22Rv1 (cell line): ENCODE results near the gene ADH1C.
"Not testable (repeated sequence)": the region's sequence is repeated elsewhere in the genome, so short reads cannot be mapped to it uniquely, and the experiment has no call there.

ENCODE experiments used
- CTCF ChIP-seq: fragments of 450-650 bp; IDR thresholded peaks from 2 replicates; pipeline ENCODE4 v1.5.1; 2017; ENCODE audit warnings: mild to moderate bottlenecking
- ZFX ChIP-seq: fragments of 450-650 bp; IDR thresholded peaks from 2 replicates; pipeline ENCODE4 v1.6.1; 2017; ENCODE audit warnings: antibody characterized with exemption, borderline replicate concordance

- peak; percentile 42 for TF ChIP-seq CTCF
- TF ChIP-seq ZFX, result not testable (repeated sequence)
Measured at GRCh38 chr4:99377341-99377740, 24.8 kb upstream of the ADH1C start.
